ENCODE measurements around the gene MED15. TPM values are rescaled to one million over a fixed set of nuclear protein-coding genes. Genes with fewer than 3 reads are reported as not detected.

Gene MED15
- total RNA-seq, 1 donor from 2014 or later: 11.4 TPM

DNA sequence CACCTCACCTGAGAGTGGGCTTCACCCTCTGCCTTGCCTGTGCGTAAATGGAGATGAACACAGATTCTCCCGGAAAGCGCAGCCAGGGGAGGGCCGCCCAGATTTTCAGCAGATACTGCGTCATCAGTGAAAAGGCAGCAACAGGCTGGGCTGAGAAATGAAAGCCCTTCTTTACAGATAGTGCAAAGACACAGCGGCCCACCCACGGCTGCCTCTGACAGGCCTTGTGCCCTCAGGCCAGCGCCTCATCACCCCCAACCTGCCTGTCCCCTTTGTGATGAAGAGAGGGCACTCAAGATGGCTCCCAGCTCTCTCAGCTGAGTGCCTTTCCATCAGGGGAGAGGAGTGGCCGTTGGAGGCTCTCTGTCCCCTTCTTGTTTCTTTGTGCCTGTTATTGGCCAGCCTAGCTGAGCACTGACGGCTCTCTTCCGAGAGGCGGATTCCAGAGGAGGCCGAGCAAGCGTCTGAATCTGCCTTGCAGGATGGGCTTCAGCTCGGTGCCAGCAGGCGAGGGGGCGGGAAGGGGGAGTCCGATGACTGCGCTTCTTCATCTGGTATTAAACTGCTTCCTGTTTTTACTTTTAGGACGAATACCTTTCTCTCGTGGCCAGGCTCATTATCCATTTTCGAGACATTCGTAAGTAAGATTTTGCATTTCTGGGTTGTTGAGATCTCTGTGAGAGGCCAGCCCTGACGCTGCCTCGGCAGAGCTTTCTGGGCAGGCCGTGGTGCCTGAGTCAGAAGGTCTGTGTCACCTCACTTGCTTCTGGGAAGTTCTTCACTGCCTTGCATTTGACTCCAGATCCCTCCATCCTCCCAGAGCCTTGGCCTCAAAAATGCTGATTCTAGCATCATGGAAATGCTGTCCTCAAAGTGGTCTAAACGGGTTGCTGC lies 43.7 kb downstream of the MED15 start:
- peak overlapping the region; percentile 16 for H3K4me2 ChIP-seq
- H3F3A ChIP-seq (ENCODE audit: low read depth): no peaks in the 10 kb centered on the region
- H3K36me3 ChIP-seq: no peaks in the 10 kb centered on the region
- no peak overlapping the region for H3K4me3 Mint-ChIP-seq
- H3K9me3 Mint-ChIP-seq: no peaks in the 10 kb centered on the region
- H3K27ac ChIP-seq: peak overlapping the region; percentile 26
- H2AFZ ChIP-seq (replicated peaks): no peak overlapping the region
- no peak for TF ChIP-seq EZH2phosphoT487 (IDR thresholded peaks at IDR 0.05)
- TF ChIP-seq, protein P1, sequence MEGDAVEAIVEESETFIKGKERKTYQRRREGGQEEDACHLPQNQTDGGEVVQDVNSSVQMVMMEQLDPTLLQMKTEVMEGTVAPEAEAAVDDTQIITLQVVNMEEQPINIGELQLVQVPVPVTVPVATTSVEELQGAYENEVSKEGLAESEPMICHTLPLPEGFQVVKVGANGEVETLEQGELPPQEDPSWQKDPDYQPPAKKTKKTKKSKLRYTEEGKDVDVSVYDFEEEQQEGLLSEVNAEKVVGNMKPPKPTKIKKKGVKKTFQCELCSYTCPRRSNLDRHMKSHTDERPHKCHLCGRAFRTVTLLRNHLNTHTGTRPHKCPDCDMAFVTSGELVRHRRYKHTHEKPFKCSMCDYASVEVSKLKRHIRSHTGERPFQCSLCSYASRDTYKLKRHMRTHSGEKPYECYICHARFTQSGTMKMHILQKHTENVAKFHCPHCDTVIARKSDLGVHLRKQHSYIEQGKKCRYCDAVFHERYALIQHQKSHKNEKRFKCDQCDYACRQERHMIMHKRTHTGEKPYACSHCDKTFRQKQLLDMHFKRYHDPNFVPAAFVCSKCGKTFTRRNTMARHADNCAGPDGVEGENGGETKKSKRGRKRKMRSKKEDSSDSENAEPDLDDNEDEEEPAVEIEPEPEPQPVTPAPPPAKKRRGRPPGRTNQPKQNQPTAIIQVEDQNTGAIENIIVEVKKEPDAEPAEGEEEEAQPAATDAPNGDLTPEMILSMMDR (IDR thresholded peaks at IDR 0.05): no peak
- no peak for TF ChIP-seq EZH2 (IDR thresholded peaks at IDR 0.05)
- H3K4me1 Mint-ChIP-seq: peaks cover 28% of the 10 kb centered on the region
- peak; percentile 59 for DNase-seq (ENCODE audit: low spot score)
- peaks cover 27% of the 10 kb centered on the region for H3K4me1 ChIP-seq
- H3K9ac ChIP-seq: no peak overlapping the region
- no peak overlapping the region for H3K4me3 ChIP-seq
- no peaks in the 10 kb centered on the region for H3K9me3 ChIP-seq (ENCODE audit: low read depth)
- no peaks in the 10 kb centered on the region for H3K27me3 ChIP-seq
- peaks cover 27% of the 10 kb centered on the region for H3K79me2 ChIP-seq (ENCODE audit: low read depth)
- H3K27me3 Mint-ChIP-seq (ENCODE audit: insufficient read depth, low read depth): no peaks in the 10 kb centered on the region
- no peaks in the 10 kb centered on the region for H4K20me1 ChIP-seq (ENCODE audit: low read depth)
- peak overlapping the region; percentile 81 for H3K27ac Mint-ChIP-seq
- peaks cover 9% of the 10 kb centered on the region for H3K36me3 Mint-ChIP-seq

DNA sequence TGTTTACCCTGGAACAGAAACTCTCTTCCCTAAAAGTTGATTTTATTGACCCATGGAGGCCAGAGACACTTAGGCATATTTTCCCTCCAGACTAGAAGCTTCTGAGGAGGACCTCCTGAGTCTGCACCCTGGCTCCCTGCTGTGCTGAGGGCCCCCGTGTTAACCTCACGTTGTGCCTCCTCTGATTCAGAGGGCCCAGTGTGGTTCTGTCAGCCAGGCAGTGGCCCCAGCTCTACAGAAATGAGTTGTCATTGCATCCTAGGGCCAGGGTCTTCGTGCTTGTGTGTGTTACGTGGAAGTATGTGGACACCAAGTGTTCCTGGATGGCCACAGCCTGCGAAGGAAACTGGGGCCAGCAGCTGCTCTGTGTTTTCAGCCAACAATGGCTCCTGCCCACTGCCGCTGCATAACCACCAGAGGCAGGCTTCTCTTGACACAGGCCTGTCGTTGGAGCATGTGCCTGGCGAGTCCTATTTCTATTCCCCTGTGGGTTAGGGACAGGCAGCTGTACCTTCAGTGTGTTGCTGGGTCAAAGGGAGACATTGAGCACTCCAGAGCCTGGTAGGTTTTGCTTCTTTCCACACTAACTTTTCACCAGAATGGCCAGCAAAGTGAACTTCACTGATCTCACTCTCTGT lies 44.5 kb downstream of the MED15 start:
- Histone ChIP-seq H3K36me3 (no peaks in the 10 kb centered on the region), H3K27me3 (no peaks in the 10 kb centered on the region), H4K20me1 (ENCODE audit: low read depth) (no peaks in the 10 kb centered on the region), H3F3A (ENCODE audit: low read depth) (no peaks in the 10 kb centered on the region), H3K27ac (peak overlapping the region; percentile 26), H3K4me1 (peaks cover 25% of the 10 kb centered on the region), H3K9ac (no peak overlapping the region), H3K79me2 (ENCODE audit: low read depth) (peaks cover 25% of the 10 kb centered on the region), H3K4me3 (no peak overlapping the region), H2AFZ (replicated peaks) (no peak overlapping the region), H3K4me2 (no peak overlapping the region), H3K9me3 (ENCODE audit: low read depth) (no peaks in the 10 kb centered on the region)
- Mint-ChIP-seq H3K27me3 (ENCODE audit: insufficient read depth, low read depth) (no peaks in the 10 kb centered on the region), H3K9me3 (no peaks in the 10 kb centered on the region), H3K36me3 (peaks cover 14% of the 10 kb centered on the region), H3K27ac (peak overlapping the region; percentile 81), H3K4me1 (peaks cover 28% of the 10 kb centered on the region), H3K4me3 (no peak overlapping the region)
- TF ChIP-seq, protein P1 (IDR thresholded peaks at IDR 0.05): peak; percentile 18
- no peak for TF ChIP-seq EZH2 (IDR thresholded peaks at IDR 0.05)
- DNase-seq (ENCODE audit: low spot score): no peak

DNA sequence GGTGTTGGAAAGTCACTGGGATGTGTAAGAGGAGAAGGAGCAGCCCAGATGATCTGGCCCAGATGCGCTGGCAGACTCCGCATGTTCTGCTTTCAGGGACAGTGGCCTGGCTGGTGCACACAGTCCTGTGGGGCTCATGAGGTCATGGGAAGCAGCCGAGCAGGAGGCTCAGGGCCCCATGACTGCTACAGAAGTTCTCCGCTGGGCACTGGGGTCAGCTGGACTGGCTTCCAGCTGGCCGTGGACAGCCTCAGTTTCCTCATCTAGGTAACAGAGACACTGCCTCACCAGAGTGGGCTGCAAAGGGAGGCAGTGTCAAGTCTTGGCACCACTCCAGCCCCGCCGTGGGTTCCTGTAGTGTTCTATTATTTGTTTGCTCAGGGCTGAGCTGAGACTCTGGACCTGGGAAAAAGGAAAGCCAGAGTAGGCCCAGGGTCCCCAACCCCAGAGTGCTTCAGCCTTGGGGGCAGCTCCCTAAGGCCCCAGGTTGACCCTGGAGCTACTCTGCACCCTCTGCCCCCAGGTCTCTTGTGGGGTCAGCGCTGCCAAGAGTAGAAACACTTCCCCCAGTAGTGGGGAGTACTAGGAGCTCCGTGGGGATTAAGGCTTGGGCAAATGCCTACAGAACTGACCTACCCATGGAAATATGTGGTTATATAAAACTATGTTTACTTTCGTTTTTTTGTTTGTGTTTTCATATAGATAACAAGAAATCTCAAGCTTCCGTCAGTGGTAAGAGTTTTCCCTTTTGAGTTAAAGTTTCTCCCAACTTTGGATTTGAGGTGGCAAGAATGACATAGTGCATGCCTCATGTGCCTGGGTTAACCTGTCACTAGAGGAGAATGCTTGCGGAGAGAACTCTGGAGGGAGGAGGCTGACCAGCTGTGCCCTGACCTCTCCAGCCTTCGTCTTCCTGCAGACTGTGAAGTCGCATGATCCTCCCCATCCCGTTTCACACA lies 45.3 kb downstream of the MED15 start:
- H2AFZ ChIP-seq (replicated peaks): no peak overlapping the region
- peaks cover 25% of the 10 kb centered on the region for H3K4me1 ChIP-seq
- H3K9me3 ChIP-seq (ENCODE audit: low read depth): no peaks in the 10 kb centered on the region
- no peak overlapping the region for H3K9ac ChIP-seq
- no peak overlapping the region for H3K27ac Mint-ChIP-seq
- H3K4me3 ChIP-seq: no peak overlapping the region
- H3K79me2 ChIP-seq (ENCODE audit: low read depth): peaks cover 18% of the 10 kb centered on the region
- no peak overlapping the region for H3K4me2 ChIP-seq
- no peaks in the 10 kb centered on the region for H3F3A ChIP-seq (ENCODE audit: low read depth)
- no peak overlapping the region for H3K4me3 Mint-ChIP-seq
- no peaks in the 10 kb centered on the region for H3K9me3 Mint-ChIP-seq
- H3K36me3 ChIP-seq: no peaks in the 10 kb centered on the region
- peaks cover 28% of the 10 kb centered on the region for H3K4me1 Mint-ChIP-seq
- peaks cover 19% of the 10 kb centered on the region for H3K36me3 Mint-ChIP-seq
- peaks cover 3% of the 10 kb centered on the region for H3K27me3 Mint-ChIP-seq (ENCODE audit: insufficient read depth, low read depth)
- no peaks in the 10 kb centered on the region for H4K20me1 ChIP-seq (ENCODE audit: low read depth)
- DNase-seq (ENCODE audit: low spot score): no peak
- TF ChIP-seq EZH2 (IDR thresholded peaks at IDR 0.05) (no peak), EZH2phosphoT487 (IDR thresholded peaks at IDR 0.05) (no peak)
- TF ChIP-seq, protein P1 (IDR thresholded peaks at IDR 0.05): no peak
- H3K27me3 ChIP-seq: no peaks in the 10 kb centered on the region
- H3K27ac ChIP-seq: no peak overlapping the region

Data from neural progenitor cell (in vitro differentiated cells).